GM23338 (cell line): ENCODE data around the gene CRACDL. TPM values are rescaled to one million over a fixed set of nuclear protein-coding genes. Genes with fewer than 3 reads are reported as not detected.

Experiments used
- ATAC-seq: fragments of 200-7000 bp; cut with Tn5 transposase; 3 replicates; pipeline ENCODE4 v1.9.1; 2020
- DNase-seq: peaks from one replicate; pipeline ENCODE4 v3.0.0-alpha.2; 2015; ENCODE audit warnings: low spot score
- H2AFZ ChIP-seq: fragments of 200-600 bp; sonication (generic); 2 replicates; pipeline ENCODE4 v1.8.0; 2016; ENCODE audit warnings: antibody characterized with exemption, mild to moderate bottlenecking, moderate library complexity
- H3F3A ChIP-seq: fragments of 200-600 bp; sonication (generic); replicated peaks from 2 replicates; pipeline ENCODE4 v1.8.0; 2017; ENCODE audit warnings: antibody characterized with exemption, mixed run types, low read depth
- H3K27ac ChIP-seq: fragments of 200-600 bp; sonication (generic); 2 replicates; pipeline ENCODE4 v1.6.1; 2016; ENCODE audit warnings: low read depth
- H3K27me3 ChIP-seq: fragments of 200-600 bp; sonication (generic); 2 replicates; pipeline ENCODE4 v1.8.0; 2016; ENCODE audit warnings: mild to moderate bottlenecking, mixed run types, moderate library complexity; ENCODE audit not compliant: insufficient read depth
- H3K36me3 ChIP-seq: fragments of 200-600 bp; sonication (generic); 2 replicates; pipeline ENCODE4 v1.8.0; 2016; ENCODE audit warnings: mild to moderate bottlenecking; ENCODE audit not compliant: insufficient read depth
- H3K4me1 ChIP-seq: fragments of 200-600 bp; sonication (generic); 2 replicates; pipeline ENCODE4 v1.8.0; 2016; ENCODE audit warnings: mild to moderate bottlenecking, moderate library complexity; ENCODE audit not compliant: insufficient read depth
- H3K4me2 ChIP-seq: fragments of 200-600 bp; sonication (generic); 2 replicates; pipeline ENCODE4 v1.7.1; 2017; ENCODE audit warnings: mixed run types
- H3K4me3 ChIP-seq: fragments of 200-600 bp; sonication (generic); 2 replicates; pipeline ENCODE4 v1.6.1; 2016; ENCODE audit warnings: mixed run types
- H3K79me2 ChIP-seq: fragments of 200-600 bp; sonication (generic); replicated peaks from 2 replicates; pipeline ENCODE4 v1.8.0; 2017; ENCODE audit warnings: mild to moderate bottlenecking; ENCODE audit not compliant: insufficient read depth
- H3K9me2 ChIP-seq: fragments of 200-600 bp; sonication (generic); 2 replicates; pipeline ENCODE4 v1.8.0; 2017; ENCODE audit not compliant: insufficient read depth
- H4K20me1 ChIP-seq: fragments of 200-600 bp; sonication (generic); replicated peaks from 2 replicates; pipeline ENCODE4 v1.8.0; 2017; ENCODE audit warnings: mild to moderate bottlenecking; ENCODE audit not compliant: insufficient read depth
- H3K27ac Mint-ChIP-seq: 2 replicates; pipeline ENCODE4 v1.8.0; 2020; ENCODE audit warnings: inconsistent platforms, mild to moderate bottlenecking, moderate library complexity, mixed read lengths
- H3K27me3 Mint-ChIP-seq: 3 replicates; pipeline ENCODE4 v1.8.0; 2022; ENCODE audit warnings: low read depth, mild to moderate bottlenecking, moderate library complexity, mixed read lengths, inconsistent platforms; ENCODE audit not compliant: insufficient read depth, poor library complexity
- H3K36me3 Mint-ChIP-seq: 3 replicates; pipeline ENCODE4 v1.8.0; 2021; ENCODE audit warnings: low read depth, mild to moderate bottlenecking, inconsistent platforms, moderate library complexity, mixed read lengths
- H3K4me1 Mint-ChIP-seq: 3 replicates; pipeline ENCODE4 v1.8.0; 2020; ENCODE audit warnings: mild to moderate bottlenecking, inconsistent platforms, mixed read lengths
- H3K4me3 Mint-ChIP-seq: 3 replicates; pipeline ENCODE4 v1.8.0; 2021; ENCODE audit warnings: moderate library complexity, mild to moderate bottlenecking, inconsistent platforms, mixed read lengths
- H3K9me3 Mint-ChIP-seq: 3 replicates; pipeline ENCODE4 v1.8.0; 2020; ENCODE audit warnings: moderate library complexity, mild to moderate bottlenecking, inconsistent platforms, mixed read lengths
- EZH2 ChIP-seq: fragments of 200-600 bp; sonication (generic); IDR thresholded peaks from one replicate; pipeline ENCODE4 v1.8.0; 2017; ENCODE audit warnings: antibody characterized with exemption, mild to moderate bottlenecking, low read depth; ENCODE audit not compliant: unreplicated experiment
- EZH2phosphoT487 ChIP-seq: fragments of 200-600 bp; sonication (generic); IDR thresholded peaks from one replicate; pipeline ENCODE4 v1.8.1; 2018; ENCODE audit warnings: antibody characterized with exemption; ENCODE audit not compliant: unreplicated experiment
- JUNB ChIP-seq: IDR thresholded peaks from one replicate; pipeline ENCODE4 v1.6.1; 2016; ENCODE audit warnings: antibody characterized with exemption; ENCODE audit not compliant: unreplicated experiment
- POLR2AphosphoS5 ChIP-seq: IDR thresholded peaks from 2 replicates; pipeline ENCODE4 v1.6.1; 2016; ENCODE audit warnings: antibody characterized with exemption, low read depth
- REST ChIP-seq: IDR thresholded peaks from one replicate; pipeline ENCODE4 v1.6.1; 2018; ENCODE audit warnings: antibody characterized with exemption; ENCODE audit not compliant: unreplicated experiment
- STAT1 ChIP-seq: IDR thresholded peaks from one replicate; pipeline ENCODE4 v1.6.1; 2016; ENCODE audit warnings: antibody characterized with exemption; ENCODE audit not compliant: unreplicated experiment
- ZNF331 ChIP-seq: fragments of 250-450 bp; sonication (Bioruptor Pico); IDR thresholded peaks from 2 replicates; pipeline ENCODE4 v1.5.0; 2020; ENCODE audit warnings: low read depth, mild to moderate bottlenecking, moderate library complexity
- ZNF462 ChIP-seq: fragments of 250-450 bp; sonication (Bioruptor Pico); IDR thresholded peaks from 2 replicates; pipeline ENCODE4 v1.5.0; 2020; ENCODE audit warnings: mild to moderate bottlenecking, moderate library complexity
- polyA plus RNA-seq: library from polyadenylated mRNA; unstranded; fragments of >200 nt; fragmentation: Nextera tagmentation; extraction: Ambion mirVana; gene quantifications from 2 replicates; pipeline ENCODE4 v1.2.1, GENCODE V29; 2016
- total RNA-seq: library from RNA; depleted of rRNA; stranded (reverse); fragments of >200 nt; shearing (Covaris generic); gene quantifications from 2 replicates; pipeline ENCODE4 v1.2.3, GENCODE V29; 2014

The CRACDL gene
- total and polyA plus RNA-seq, 2 experiments from 2014 or later = 0.14 to 0.16 TPM

- Mint-ChIP-seq H3K9me3 (no peaks in the 10 kb centered on the region), H3K4me3 (no peak overlapping the region), H3K27me3 (no peaks in the 10 kb centered on the region), H3K36me3 (no peaks in the 10 kb centered on the region), H3K27ac (no peak overlapping the region), H3K4me1 (no peaks in the 10 kb centered on the region)
- Histone ChIP-seq H3K4me1 (no peaks in the 10 kb centered on the region), H4K20me1 (no peaks in the 10 kb centered on the region), H3F3A (no peaks in the 10 kb centered on the region), H3K9me2 (no peaks in the 10 kb centered on the region), H3K27me3 (no peaks in the 10 kb centered on the region), H3K79me2 (no peaks in the 10 kb centered on the region), H3K27ac (no peak overlapping the region), H3K36me3 (no peaks in the 10 kb centered on the region), H2AFZ (no peak overlapping the region), H3K4me3 (no peak overlapping the region), H3K4me2 (no peak overlapping the region)
- TF ChIP-seq JUNB (no peak), ZNF331 (CRISPR knock-in tag) (no peak), REST (no peak), EZH2phosphoT487 (no peak), STAT1 (no peak), ZNF462 (no peak), EZH2 (no peak), POLR2AphosphoS5 (no peak)
- DNase-seq (no peak), ATAC-seq (no peak)
Measured at GRCh38 chr2:98947554-98947953, 11.5 kb upstream of the CRACDL start.
